Muscle layer of colon (tissue), 2 donors: ENCODE measurements around the gene ZNF385C.
"Not testable (repeated sequence)": the region's sequence is repeated elsewhere in the genome, so short reads cannot be mapped to it uniquely, and the experiment has no call there.

Experiments used
- H3K27ac ChIP-seq: one replicate; pipeline ENCODE4 v1.7.0; 2013; ENCODE audit warnings: low read depth, mild to moderate bottlenecking, low read length, moderate library complexity
- H3K27me3 ChIP-seq, 2 donors: one replicate each; pipeline ENCODE4 v1.7.0; 2013; ENCODE audit warnings: low read length in 2 of 2, mild to moderate bottlenecking in 2 of 2; ENCODE audit not compliant: insufficient read depth in 2 of 2, control insufficient read depth in 1 of 2
- H3K36me3 ChIP-seq: one replicate; pipeline ENCODE4 v1.7.0; 2013; ENCODE audit warnings: mild to moderate bottlenecking, low read length; ENCODE audit not compliant: insufficient read depth
- H3K4me1 ChIP-seq: one replicate; pipeline ENCODE4 v1.7.0; 2013; ENCODE audit warnings: mild to moderate bottlenecking, low read length; ENCODE audit not compliant: insufficient read depth
- H3K4me3 ChIP-seq, 2 donors: one replicate each; pipeline ENCODE4 v1.7.0; 2013; ENCODE audit warnings: low read length in 2 of 2, low read depth in 1 of 2, mild to moderate bottlenecking in 1 of 2, moderate library complexity in 1 of 2
- H3K9ac ChIP-seq: one replicate; pipeline ENCODE4 v1.7.0; 2013; ENCODE audit warnings: low read length
- H3K9me3 ChIP-seq: one replicate; pipeline ENCODE4 v1.7.0; 2013; ENCODE audit warnings: mild to moderate bottlenecking, low read length
- donor health status: abdominal sarcoma.
- donor health status: Adenocarcinoma of cecum.

The ZNF385C gene

GRCh38 chr17:42031584-42031983 lies 66.7 kb downstream of the ZNF385C start:
- H3K4me1 ChIP-seq, result no peaks in the 10 kb centered on the region
- no peaks in the 10 kb centered on the region for H3K9me3 ChIP-seq
- no peak overlapping the region for H3K9ac ChIP-seq
- H3K27ac ChIP-seq, result no peak overlapping the region
- H3K36me3 ChIP-seq, result no peaks in the 10 kb centered on the region
- peaks cover 0 to 11% of the 10 kb centered on the region in 2 donors for H3K27me3 ChIP-seq
- no peak overlapping the region for H3K4me3 ChIP-seq

GRCh38 chr17:42028791-42029127 lies 69.5 kb downstream of the ZNF385C start:
- no peaks in the 10 kb centered on the region for H3K9me3 ChIP-seq
- no peak overlapping the region for H3K4me3 ChIP-seq
- H3K9ac ChIP-seq, result no peak overlapping the region
- no peak overlapping the region for H3K27ac ChIP-seq
- peaks cover 0 to 11% of the 10 kb centered on the region in 2 donors for H3K27me3 ChIP-seq
- peaks cover 8% of the 10 kb centered on the region for H3K36me3 ChIP-seq
- peaks cover 10% of the 10 kb centered on the region for H3K4me1 ChIP-seq

GRCh38 chr17:42027961-42028790 lies 70.1 kb downstream of the ZNF385C start:
- no peaks in the 10 kb centered on the region for H3K9me3 ChIP-seq
- peaks cover 10% of the 10 kb centered on the region for H3K4me1 ChIP-seq
- peaks cover 0 to 11% of the 10 kb centered on the region in 2 donors for H3K27me3 ChIP-seq
- no peak overlapping the region for H3K9ac ChIP-seq
- H3K27ac ChIP-seq, result no peak overlapping the region
- no peak overlapping the region for H3K4me3 ChIP-seq
- peaks cover 14% of the 10 kb centered on the region for H3K36me3 ChIP-seq

- no peak overlapping the region for H3K27ac ChIP-seq
- peaks cover 20% of the 10 kb centered on the region for H3K36me3 ChIP-seq
- H3K4me3 ChIP-seq, result no peak overlapping the region
- H3K9ac ChIP-seq, result no peak overlapping the region
- H3K4me1 ChIP-seq, result peaks cover 10% of the 10 kb centered on the region
- H3K9me3 ChIP-seq, result no peaks in the 10 kb centered on the region
- peaks cover 0 to 11% of the 10 kb centered on the region in 2 donors for H3K27me3 ChIP-seq
These were observed 70.7 kb downstream of the ZNF385C start for GRCh38 chr17:42027590-42027889.

GRCh38 chr17:42026857-42027589 lies 71.2 kb downstream of the ZNF385C start:
- no peak overlapping the region for H3K27ac ChIP-seq
- no peak overlapping the region for H3K4me3 ChIP-seq
- H3K4me1 ChIP-seq, result peaks cover 10% of the 10 kb centered on the region
- peaks cover 25% of the 10 kb centered on the region for H3K36me3 ChIP-seq
- H3K9ac ChIP-seq, result no peak overlapping the region
- peaks cover 0 to 11% of the 10 kb centered on the region in 2 donors for H3K27me3 ChIP-seq
- H3K9me3 ChIP-seq, result no peaks in the 10 kb centered on the region

GRCh38 chr17:42025936-42026335 lies 72.3 kb downstream of the ZNF385C start:
- no peak overlapping the region for H3K27ac ChIP-seq

GRCh38 chr17:42025191-42025579 lies 73.1 kb downstream of the ZNF385C start:
- Histone ChIP-seq H3K9ac (no peak overlapping the region), H3K27ac (peak overlapping the region; percentile 49), H3K36me3 (peaks cover 25% of the 10 kb centered on the region), H3K27me3 (peaks cover 0 to 11% of the 10 kb centered on the region in 2 donors), H3K9me3 (no peaks in the 10 kb centered on the region), H3K4me3 (no peak overlapping the region), H3K4me1 (peaks cover 21% of the 10 kb centered on the region)

More at GRCh38 chr17:42025936-42026335, 72.3 kb downstream of the ZNF385C start:
- H3K27me3 ChIP-seq, result peaks cover 0 to 11% of the 10 kb centered on the region in 2 donors
- H3K36me3 ChIP-seq, result peaks cover 25% of the 10 kb centered on the region
- no peak overlapping the region for H3K9ac ChIP-seq
- peaks cover 15% of the 10 kb centered on the region for H3K4me1 ChIP-seq
- no peak overlapping the region for H3K4me3 ChIP-seq
- H3K9me3 ChIP-seq, result no peaks in the 10 kb centered on the region

GRCh38 chr17:42023524-42024349 lies 74.5 kb downstream of the ZNF385C start:
- H3K27me3 ChIP-seq, result peaks cover 0 to 10% of the 10 kb centered on the region in 2 donors
- H3K27ac ChIP-seq, result peak overlapping the region; percentile 13
- no peak overlapping the region for H3K4me3 ChIP-seq
- no peaks in the 10 kb centered on the region for H3K9me3 ChIP-seq
- H3K9ac ChIP-seq, result no peak overlapping the region
- H3K4me1 ChIP-seq, result peaks cover 21% of the 10 kb centered on the region
- peaks cover 25% of the 10 kb centered on the region for H3K36me3 ChIP-seq

- Histone ChIP-seq H3K27ac (peak overlapping the region; percentile 14), H3K9ac (peak overlapping the region; percentile 91), H3K4me1 (peaks cover 26% of the 10 kb centered on the region), H3K36me3 (peaks cover 25% of the 10 kb centered on the region), H3K4me3 (peak overlapping the region in 1 of 2 donors; percentile 90)
- not testable (repeated sequence) for H3K9me3 ChIP-seq, H3K27me3 ChIP-seq
These were observed 77.4 kb downstream of the ZNF385C start for GRCh38 chr17:42020845-42021244.

GRCh38 chr17:42019509-42020404 lies 78.5 kb downstream of the ZNF385C start, which contains the start of gene NKIRAS2:
NKIRAS2 (plus strand) TSS chr17:42020090; CDS start chr17:42021578, 1,488 bp downstream.
- Histone ChIP-seq H3K27me3 (no peaks in the 10 kb centered on the region), H3K36me3 (peaks cover 22% of the 10 kb centered on the region), H3K4me3 (peak within 1 kb of the TSS; percentile 90 to 99), H3K9ac (peak within 1 kb of the TSS; percentile 91), H3K27ac (peak within 1 kb of the TSS; percentile 94), H3K9me3 (no peaks in the 10 kb centered on the region), H3K4me1 (peaks cover 29% of the 10 kb centered on the region)
